Umbilical cord (tissue), 2 donors: ENCODE results near the gene ZNF189. TPM values are rescaled to one million over a fixed set of nuclear protein-coding genes. Genes with fewer than 3 reads are reported as not detected.

Source experiments
- DNase-seq: peaks from one replicate; pipeline ENCODE4 v3.0.0-alpha.2; 2015; ENCODE audit warnings: low spot score
- total RNA-seq: library from RNA; depleted of rRNA; stranded (reverse); fragments of >200 nt; gene quantifications from one replicate; pipeline ENCODE4 v1.2.3, GENCODE V29; 2014; ENCODE audit warnings: low replicate concordance; ENCODE audit not compliant: insufficient read depth

Gene ZNF189
- total RNA-seq, 1 donor from 2014 or later, result 27.9 TPM

DNA sequence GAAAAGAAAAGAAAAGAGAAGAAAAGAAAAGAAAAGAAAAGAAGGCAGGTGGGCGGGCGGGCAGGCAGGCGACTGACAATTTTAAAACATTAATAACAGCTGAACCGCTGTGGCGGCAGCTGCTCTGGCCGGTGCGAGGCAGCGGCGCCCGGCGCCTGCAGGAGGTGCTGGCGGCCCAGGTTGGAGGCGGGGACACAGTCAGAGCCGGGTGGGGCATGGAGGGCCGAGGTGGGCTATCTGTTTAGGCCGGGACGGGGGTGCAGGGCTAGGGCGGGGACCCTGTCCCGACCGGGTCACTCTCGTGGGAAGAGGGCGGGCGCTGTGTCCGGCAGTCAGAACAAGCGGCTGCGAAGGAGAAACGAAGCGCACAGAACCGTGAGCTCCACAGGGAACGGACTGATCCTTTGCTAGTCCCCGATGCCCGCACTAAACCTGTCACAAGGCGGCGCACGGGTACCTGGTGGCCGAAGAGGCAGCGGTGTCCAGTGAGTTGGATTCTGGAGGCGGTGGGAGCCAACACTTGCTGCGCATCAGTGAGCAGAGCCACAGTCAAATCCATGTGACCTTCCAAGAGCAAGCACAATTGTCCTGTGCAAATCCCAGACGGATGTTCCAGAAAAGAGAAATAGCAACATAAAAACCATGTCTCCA, 50.5 kb downstream of the ZNF189 start:
- peak; percentile 43 for DNase-seq

DNA sequence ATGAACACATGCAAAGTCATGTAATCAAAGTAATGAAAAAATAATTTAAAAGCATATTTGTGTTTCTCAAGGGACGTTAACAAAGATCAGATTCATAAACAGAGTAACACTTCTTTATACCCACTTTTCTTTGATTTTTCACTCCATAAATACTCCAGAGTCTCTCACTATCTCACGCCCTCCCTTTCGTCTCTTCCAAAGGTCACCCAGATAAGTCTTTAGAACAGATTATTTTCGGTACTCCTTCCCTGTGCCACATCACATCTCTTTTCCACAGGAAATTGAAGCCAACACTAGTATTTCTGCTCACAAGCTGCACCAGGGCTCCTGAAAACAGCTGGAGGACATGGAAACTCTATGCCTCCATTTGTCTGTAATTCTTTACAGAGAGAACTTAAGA, 52.3 kb downstream of the ZNF189 start:
- DNase-seq, result peak; percentile 6

DNA sequence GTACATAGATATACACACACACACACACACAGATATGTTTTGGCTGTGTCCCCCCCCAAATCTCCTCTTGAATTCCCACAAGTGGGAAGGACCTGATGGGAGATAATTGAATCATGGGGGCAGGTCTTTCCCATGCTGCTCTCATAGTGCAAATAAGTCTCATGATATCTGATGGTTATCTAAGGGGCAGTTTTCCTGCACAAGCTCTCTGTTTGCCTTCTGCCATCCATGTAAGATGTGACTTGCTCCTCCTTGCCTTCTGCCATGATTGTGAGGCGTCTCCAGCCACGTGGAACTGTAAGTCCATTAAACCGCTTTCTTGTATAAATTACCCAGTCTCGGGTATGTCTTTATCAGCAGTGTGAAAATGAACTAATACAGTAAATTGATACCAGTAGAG, 52.8 kb downstream of the ZNF189 start:
- no peak for DNase-seq

- peak; percentile 48 for DNase-seq
Observed at GRCh38 chr9:101453776-101454570, 55.3 kb downstream of the ZNF189 start.

DNA sequence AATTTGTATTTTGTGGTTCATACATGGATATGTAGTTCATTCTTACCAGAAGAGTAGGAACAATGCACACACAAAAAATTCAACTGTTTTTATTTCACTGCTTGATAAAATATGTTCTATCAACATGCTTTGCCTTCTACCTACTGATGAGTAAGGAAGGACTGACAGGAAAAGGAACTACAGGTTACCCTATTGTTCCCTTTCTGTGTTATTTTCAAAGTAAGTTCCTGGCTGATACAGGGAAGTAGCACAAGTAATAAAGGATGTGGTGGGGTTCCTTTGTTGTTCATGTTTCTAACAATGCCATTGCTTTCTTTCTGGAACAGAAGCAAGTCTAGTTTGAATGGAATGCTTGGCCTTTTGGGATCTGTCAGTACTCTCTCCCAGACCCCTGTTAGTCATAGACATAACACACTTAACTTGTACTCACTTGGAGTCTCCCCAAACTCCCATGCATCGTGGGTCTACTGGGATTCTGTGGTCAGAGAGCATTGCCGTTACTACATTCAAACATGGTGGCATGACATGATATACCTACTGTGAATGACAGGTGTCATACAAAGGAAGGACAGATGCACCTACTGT, 57.1 kb downstream of the ZNF189 start:
- no peak for DNase-seq

DNA sequence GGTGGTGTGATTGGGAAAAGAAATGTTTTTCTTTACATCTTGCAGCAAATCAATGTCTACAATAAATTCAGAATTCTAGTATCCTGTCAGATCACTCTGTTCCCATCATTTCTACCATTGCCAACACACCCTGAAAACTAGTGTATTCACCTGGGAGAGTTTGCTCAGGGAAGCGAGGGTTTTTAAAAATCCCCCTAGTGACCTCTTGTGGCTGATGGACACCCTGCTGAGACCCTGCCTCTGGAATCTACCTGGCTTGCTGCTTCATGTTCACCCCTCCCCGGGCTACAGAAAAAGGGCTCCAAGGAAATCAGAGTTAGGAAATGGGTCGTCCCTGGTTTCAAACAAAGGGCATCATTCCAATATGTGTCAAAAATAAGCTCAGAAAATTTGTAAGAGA, 58.4 kb downstream of the ZNF189 start:
- no peak for DNase-seq

DNA sequence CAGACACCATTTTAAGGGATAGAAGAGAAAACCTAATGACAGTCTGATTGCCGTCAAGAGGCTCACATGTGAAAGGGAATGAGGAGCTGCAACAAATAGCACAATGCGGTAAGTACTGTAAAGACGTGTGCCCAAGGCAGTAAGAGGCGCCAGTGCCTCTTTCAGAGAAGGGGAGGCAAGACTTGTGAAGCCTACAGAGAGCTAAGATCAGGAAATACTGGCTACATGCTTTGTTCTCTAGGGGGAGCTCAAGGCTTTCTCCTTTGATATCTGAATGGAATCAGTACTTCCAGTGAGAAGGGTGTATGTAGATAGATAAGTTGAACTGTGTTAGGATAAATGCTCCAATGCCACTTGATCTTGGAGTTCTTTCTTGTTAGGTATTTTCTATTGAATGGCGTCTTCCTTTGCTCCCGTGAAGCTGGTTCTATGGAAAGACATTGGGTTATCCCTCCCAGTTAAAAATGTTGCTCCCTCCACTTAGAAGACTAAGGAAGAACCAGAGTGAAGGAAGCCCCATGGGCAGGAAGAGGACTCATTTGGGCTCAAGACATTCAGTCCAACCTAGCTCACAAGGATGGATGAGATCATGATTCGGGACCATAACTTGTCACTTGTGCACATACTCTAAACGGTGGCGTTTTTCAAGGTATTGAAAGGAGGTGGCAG, 60.4 kb downstream of the ZNF189 start:
- DNase-seq, result peak; percentile 75

Other genes starting within 250 kb of the ZNF189 start
- 1.2 TPM for gene BAAT, start 13.8 kb upstream of the ZNF189 start, total RNA-seq
- 18.8 TPM for gene MRPL50, start 233 bp upstream of the ZNF189 start, total RNA-seq
- gene ALDOB, start 36.9 kb downstream of the ZNF189 start, total RNA-seq, result 4.8 TPM
- 23.1 TPM for gene RNF20, start 135.0 kb downstream of the ZNF189 start, total RNA-seq
- gene PPP3R2, start 196.1 kb downstream of the ZNF189 start, total RNA-seq, result 3.6 TPM